WTC11 (cell line): ENCODE measurements around the gene NOP16. TPM values are rescaled to one million over a fixed set of nuclear protein-coding genes. Genes with fewer than 3 reads are reported as not detected.
A peak's percentile ranks its signal among the peaks of the same experiment; 100 is the strongest.
"Not testable (repeated sequence)": the region's sequence is repeated elsewhere in the genome, so short reads cannot be mapped to it uniquely, and the experiment has no call there.

ENCODE experiments used
- ATAC-seq: fragments of 200-7000 bp; cut with Tn5 transposase; 2 replicates; pipeline ENCODE4 v1.10.0; 2021; ENCODE audit warnings: mild to moderate bottlenecking, moderate library complexity
- CTCF ChIA-PET: fragments of 300-600 bp; sonication (Branson Sonifier 250); formaldehyde crosslinking; loops from one replicate; lab custom pipeline; 2021; ENCODE audit warnings: antibody characterized with exemption; lab: Charles Lee
- POLR2A ChIA-PET: fragments of 350-600 bp; sonication (Branson Sonifier 250); formaldehyde crosslinking; loops from one replicate; lab custom pipeline; 2021; ENCODE audit warnings: antibody characterized with exemption; lab: Charles Lee
- DNase-seq: peaks from one replicate; pipeline ENCODE4 v3.0.0; 2021; ENCODE audit warnings: low spot score
- H3K27ac Mint-ChIP-seq: 2 replicates; pipeline ENCODE4 v1.8.0; 2021; ENCODE audit warnings: mixed read lengths
- H3K27me3 Mint-ChIP-seq: 2 replicates; pipeline ENCODE4 v1.8.0; 2021; ENCODE audit warnings: low read depth, mild to moderate bottlenecking, moderate library complexity, mixed read lengths
- H3K36me3 Mint-ChIP-seq: 2 replicates; pipeline ENCODE4 v1.8.0; 2021; ENCODE audit warnings: mixed read lengths
- H3K4me1 Mint-ChIP-seq: 2 replicates; pipeline ENCODE4 v1.8.0; 2022; ENCODE audit warnings: mixed read lengths
- H3K4me3 Mint-ChIP-seq: 2 replicates; pipeline ENCODE4 v1.8.0; 2021; ENCODE audit warnings: mild to moderate bottlenecking, moderate library complexity, mixed read lengths
- H3K9me3 Mint-ChIP-seq: 2 replicates; pipeline ENCODE4 v1.8.0; 2021; ENCODE audit warnings: mixed read lengths
- E2F4 ChIP-seq: sonication (generic); formaldehyde crosslinking; IDR thresholded peaks from 2 replicates; pipeline ENCODE4 v1.8.1; 2022; ENCODE audit warnings: low read depth, mild to moderate bottlenecking, moderate library complexity, missing genetic modification reagents, borderline replicate concordance
- EMX1 ChIP-seq: fragments of 250-450 bp; sonication (Bioruptor Pico); IDR thresholded peaks from 2 replicates; pipeline ENCODE4 v1.8.0; 2021; ENCODE audit warnings: mild to moderate bottlenecking
- FOXJ3 ChIP-seq: sonication (generic); formaldehyde crosslinking; IDR thresholded peaks from 2 replicates; pipeline ENCODE4 v1.9.0; 2021; ENCODE audit warnings: missing genetic modification reagents, mild to moderate bottlenecking, borderline replicate concordance
- KAT7 ChIP-seq: sonication (generic); formaldehyde crosslinking; IDR thresholded peaks from 2 replicates; pipeline ENCODE4 v1.8.1; 2023; ENCODE audit warnings: missing genetic modification reagents, mild to moderate bottlenecking, borderline replicate concordance
- MLX ChIP-seq: sonication (generic); formaldehyde crosslinking; IDR thresholded peaks from 2 replicates; pipeline ENCODE4 v1.8.1; 2023; ENCODE audit warnings: mild to moderate bottlenecking, missing genetic modification reagents, moderate library complexity
- MXD4 ChIP-seq: fragments of 250-450 bp; sonication (Bioruptor Pico); IDR thresholded peaks from 2 replicates; pipeline ENCODE4 v1.8.0; 2021; ENCODE audit warnings: mild to moderate bottlenecking, moderate library complexity, borderline replicate concordance
- NFATC4 ChIP-seq: fragments of 250-450 bp; sonication (Bioruptor Pico); IDR thresholded peaks from 2 replicates; pipeline ENCODE4 v1.9.0; 2021; ENCODE audit warnings: mild to moderate bottlenecking
- NR1H2 ChIP-seq: sonication (generic); formaldehyde crosslinking; IDR thresholded peaks from 2 replicates; pipeline ENCODE4 v1.9.0; 2021; ENCODE audit warnings: mild to moderate bottlenecking, moderate library complexity, missing genetic modification reagents
- OVOL2 ChIP-seq: fragments of 250-450 bp; sonication (Bioruptor Pico); IDR thresholded peaks from 2 replicates; pipeline ENCODE4 v1.9.0; 2021; ENCODE audit warnings: mild to moderate bottlenecking, borderline replicate concordance
- RORB ChIP-seq: fragments of 250-450 bp; sonication (Bioruptor Pico); IDR thresholded peaks from 2 replicates; pipeline ENCODE4 v1.9.0; 2021; ENCODE audit warnings: mild to moderate bottlenecking
- ZNF138 ChIP-seq: sonication (generic); formaldehyde crosslinking; conservative IDR thresholded peaks from 2 replicates; pipeline ENCODE4 v1.8.1; 2022; ENCODE audit warnings: mild to moderate bottlenecking, moderate library complexity, missing genetic modification reagents
- ZNF416 ChIP-seq: fragments of 250-450 bp; sonication (Bioruptor Pico); IDR thresholded peaks from 2 replicates; pipeline ENCODE4 v1.9.0; 2021; ENCODE audit warnings: mild to moderate bottlenecking, inconsistent platforms
- total RNA-seq: library from RNA; stranded (reverse); gene quantifications from 3 replicates; pipeline ENCODE4 v1.2.3, GENCODE V29; 2021
- TF ChIP-seq, protein P1 (sequence below): sonication (generic); formaldehyde crosslinking; IDR thresholded peaks from 2 replicates; pipeline ENCODE4 v1.8.0; 2023; ENCODE audit warnings: missing genetic modification reagents, mild to moderate bottlenecking, borderline replicate concordance
- TF ChIP-seq, protein P2 (sequence below): sonication (generic); formaldehyde crosslinking; IDR thresholded peaks from 2 replicates; pipeline ENCODE4 v1.8.0; 2022; ENCODE audit warnings: missing genetic modification reagents
- TF ChIP-seq, protein P3 (sequence below): sonication (generic); formaldehyde crosslinking; IDR thresholded peaks from 2 replicates; pipeline ENCODE4 v1.8.0; 2022; ENCODE audit warnings: mild to moderate bottlenecking, missing genetic modification reagents
- TF ChIP-seq, protein P4 (sequence below): sonication (generic); formaldehyde crosslinking; IDR thresholded peaks from 2 replicates; pipeline ENCODE4 v1.8.1; 2022; ENCODE audit warnings: mild to moderate bottlenecking, moderate library complexity, missing genetic modification reagents

The NOP16 gene
- total RNA-seq, 1 experiment from 2014 or later = 57.7 TPM

- no peak overlapping the region for H3K4me3 Mint-ChIP-seq
- peaks cover 3% of the 10 kb centered on the region for H3K4me1 Mint-ChIP-seq
- no peaks in the 10 kb centered on the region for H3K9me3 Mint-ChIP-seq
- H3K27ac Mint-ChIP-seq = peak overlapping the region; percentile 54; the same call in 1 of the 2 replicates
- ChIA-PET POLR2A (no interaction called here), CTCF (interaction anchor here (1.0 kb wide), 1 partner anchor 37 kb away, joined by 5 read pairs; no protein-coding TSS in a partner anchor)
- H3K27me3 Mint-ChIP-seq = no peaks in the 10 kb centered on the region
- H3K36me3 Mint-ChIP-seq = no peaks in the 10 kb centered on the region
- TF ChIP-seq ZNF138 (CRISPR knock-in tag) = no peak
- no peak for TF ChIP-seq MXD4 (CRISPR knock-in tag)
- no peak for TF ChIP-seq NR1H2 (CRISPR knock-in tag)
- no peak for TF ChIP-seq EMX1 (CRISPR knock-in tag)
- no peak for TF ChIP-seq ZNF416 (CRISPR knock-in tag)
- DNase-seq = no peak
- peak; percentile 51 for ATAC-seq
Observed at GRCh38 chr5:176410486-176411180, 22.2 kb upstream of the NOP16 start.

DNA sequence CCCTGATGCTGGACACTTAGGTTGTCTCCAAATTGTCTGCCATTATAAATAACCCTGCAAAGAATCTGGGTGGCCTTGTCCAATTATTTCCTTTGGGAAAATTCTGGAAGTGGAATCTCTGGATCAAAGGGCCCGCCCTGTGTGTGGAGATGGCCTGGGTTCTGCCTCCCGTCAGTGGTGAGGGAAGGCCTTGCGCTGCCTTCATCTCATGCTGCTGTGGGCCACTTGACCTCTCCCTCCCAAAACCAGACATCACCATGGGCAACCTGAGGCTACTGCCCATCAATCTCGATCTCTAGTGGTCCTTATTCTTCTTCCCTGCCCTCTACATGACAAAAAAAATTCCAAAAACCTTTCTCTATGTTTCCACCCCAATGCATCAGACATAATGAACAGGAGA is 21.4 kb upstream of the NOP16 start:
- Mint-ChIP-seq H3K9me3 (no peaks in the 10 kb centered on the region), H3K4me3 (no peak overlapping the region), H3K27ac (no peak overlapping the region), H3K36me3 (no peaks in the 10 kb centered on the region), H3K27me3 (no peaks in the 10 kb centered on the region), H3K4me1 (peaks cover 3% of the 10 kb centered on the region)
- no peak for DNase-seq
- CTCF ChIA-PET = interaction anchor here (1.0 kb wide), 2 partner anchors 38 to 128 kb away, joined by 3 to 5 read pairs; partner anchors contain the start of gene RNF44
- no peak for ATAC-seq
- POLR2A ChIA-PET = no interaction called here
- no peak for TF ChIP-seq KAT7 (CRISPR knock-in tag)
- TF ChIP-seq, protein P1, sequence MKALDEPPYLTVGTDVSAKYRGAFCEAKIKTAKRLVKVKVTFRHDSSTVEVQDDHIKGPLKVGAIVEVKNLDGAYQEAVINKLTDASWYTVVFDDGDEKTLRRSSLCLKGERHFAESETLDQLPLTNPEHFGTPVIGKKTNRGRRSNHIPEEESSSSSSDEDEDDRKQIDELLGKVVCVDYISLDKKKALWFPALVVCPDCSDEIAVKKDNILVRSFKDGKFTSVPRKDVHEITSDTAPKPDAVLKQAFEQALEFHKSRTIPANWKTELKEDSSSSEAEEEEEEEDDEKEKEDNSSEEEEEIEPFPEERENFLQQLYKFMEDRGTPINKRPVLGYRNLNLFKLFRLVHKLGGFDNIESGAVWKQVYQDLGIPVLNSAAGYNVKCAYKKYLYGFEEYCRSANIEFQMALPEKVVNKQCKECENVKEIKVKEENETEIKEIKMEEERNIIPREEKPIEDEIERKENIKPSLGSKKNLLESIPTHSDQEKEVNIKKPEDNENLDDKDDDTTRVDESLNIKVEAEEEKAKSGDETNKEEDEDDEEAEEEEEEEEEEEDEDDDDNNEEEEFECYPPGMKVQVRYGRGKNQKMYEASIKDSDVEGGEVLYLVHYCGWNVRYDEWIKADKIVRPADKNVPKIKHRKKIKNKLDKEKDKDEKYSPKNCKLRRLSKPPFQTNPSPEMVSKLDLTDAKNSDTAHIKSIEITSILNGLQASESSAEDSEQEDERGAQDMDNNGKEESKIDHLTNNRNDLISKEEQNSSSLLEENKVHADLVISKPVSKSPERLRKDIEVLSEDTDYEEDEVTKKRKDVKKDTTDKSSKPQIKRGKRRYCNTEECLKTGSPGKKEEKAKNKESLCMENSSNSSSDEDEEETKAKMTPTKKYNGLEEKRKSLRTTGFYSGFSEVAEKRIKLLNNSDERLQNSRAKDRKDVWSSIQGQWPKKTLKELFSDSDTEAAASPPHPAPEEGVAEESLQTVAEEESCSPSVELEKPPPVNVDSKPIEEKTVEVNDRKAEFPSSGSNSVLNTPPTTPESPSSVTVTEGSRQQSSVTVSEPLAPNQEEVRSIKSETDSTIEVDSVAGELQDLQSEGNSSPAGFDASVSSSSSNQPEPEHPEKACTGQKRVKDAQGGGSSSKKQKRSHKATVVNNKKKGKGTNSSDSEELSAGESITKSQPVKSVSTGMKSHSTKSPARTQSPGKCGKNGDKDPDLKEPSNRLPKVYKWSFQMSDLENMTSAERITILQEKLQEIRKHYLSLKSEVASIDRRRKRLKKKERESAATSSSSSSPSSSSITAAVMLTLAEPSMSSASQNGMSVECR (CRISPR knock-in tag) = no peak
- TF ChIP-seq, protein P2, sequence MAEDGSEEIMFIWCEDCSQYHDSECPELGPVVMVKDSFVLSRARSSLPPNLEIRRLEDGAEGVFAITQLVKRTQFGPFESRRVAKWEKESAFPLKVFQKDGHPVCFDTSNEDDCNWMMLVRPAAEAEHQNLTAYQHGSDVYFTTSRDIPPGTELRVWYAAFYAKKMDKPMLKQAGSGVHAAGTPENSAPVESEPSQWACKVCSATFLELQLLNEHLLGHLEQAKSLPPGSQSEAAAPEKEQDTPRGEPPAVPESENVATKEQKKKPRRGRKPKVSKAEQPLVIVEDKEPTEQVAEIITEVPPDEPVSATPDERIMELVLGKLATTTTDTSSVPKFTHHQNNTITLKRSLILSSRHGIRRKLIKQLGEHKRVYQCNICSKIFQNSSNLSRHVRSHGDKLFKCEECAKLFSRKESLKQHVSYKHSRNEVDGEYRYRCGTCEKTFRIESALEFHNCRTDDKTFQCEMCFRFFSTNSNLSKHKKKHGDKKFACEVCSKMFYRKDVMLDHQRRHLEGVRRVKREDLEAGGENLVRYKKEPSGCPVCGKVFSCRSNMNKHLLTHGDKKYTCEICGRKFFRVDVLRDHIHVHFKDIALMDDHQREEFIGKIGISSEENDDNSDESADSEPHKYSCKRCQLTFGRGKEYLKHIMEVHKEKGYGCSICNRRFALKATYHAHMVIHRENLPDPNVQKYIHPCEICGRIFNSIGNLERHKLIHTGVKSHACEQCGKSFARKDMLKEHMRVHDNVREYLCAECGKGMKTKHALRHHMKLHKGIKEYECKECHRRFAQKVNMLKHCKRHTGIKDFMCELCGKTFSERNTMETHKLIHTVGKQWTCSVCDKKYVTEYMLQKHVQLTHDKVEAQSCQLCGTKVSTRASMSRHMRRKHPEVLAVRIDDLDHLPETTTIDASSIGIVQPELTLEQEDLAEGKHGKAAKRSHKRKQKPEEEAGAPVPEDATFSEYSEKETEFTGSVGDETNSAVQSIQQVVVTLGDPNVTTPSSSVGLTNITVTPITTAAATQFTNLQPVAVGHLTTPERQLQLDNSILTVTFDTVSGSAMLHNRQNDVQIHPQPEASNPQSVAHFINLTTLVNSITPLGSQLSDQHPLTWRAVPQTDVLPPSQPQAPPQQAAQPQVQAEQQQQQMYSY (CRISPR knock-in tag) = no peak
- TF ChIP-seq, protein P3, sequence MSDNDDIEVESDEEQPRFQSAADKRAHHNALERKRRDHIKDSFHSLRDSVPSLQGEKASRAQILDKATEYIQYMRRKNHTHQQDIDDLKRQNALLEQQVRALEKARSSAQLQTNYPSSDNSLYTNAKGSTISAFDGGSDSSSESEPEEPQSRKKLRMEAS = no peak
- TF ChIP-seq, all 79 proteins: peak for 0

DNA sequence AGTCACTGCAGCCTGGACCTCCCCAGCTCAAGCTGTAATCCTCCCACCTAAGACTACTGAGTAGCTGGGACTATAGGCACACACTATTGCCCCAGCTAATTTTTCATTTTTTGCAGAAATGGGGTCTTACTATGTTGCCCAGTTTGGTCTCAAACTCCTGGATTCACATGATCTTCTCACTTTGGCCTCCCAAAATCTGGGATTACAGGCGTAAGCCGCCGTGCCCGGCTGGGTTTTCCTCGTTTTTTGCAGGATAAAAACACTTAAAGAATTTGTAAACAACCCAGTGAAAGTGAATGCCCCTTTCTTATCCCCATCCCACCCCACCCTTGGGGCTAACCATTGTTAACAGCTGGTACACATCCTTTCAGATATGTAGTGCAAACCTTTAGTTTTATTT is 20.2 kb upstream of the NOP16 start:
- H3K4me1 Mint-ChIP-seq = peaks cover 3% of the 10 kb centered on the region
- ChIA-PET POLR2A (no interaction called here), CTCF (interaction anchor here (0.7 to 4.7 kb wide), 3 partner anchors 40 to 157 kb away, joined by 3 to 30 read pairs (median 7); partner anchors contain the start of genes FAF2 and RNF44)
- H3K27me3 Mint-ChIP-seq = no peaks in the 10 kb centered on the region
- H3K36me3 Mint-ChIP-seq = no peaks in the 10 kb centered on the region
- ATAC-seq (no peak), DNase-seq (no peak)
- no peak overlapping the region for H3K4me3 Mint-ChIP-seq
- H3K9me3 Mint-ChIP-seq = no peaks in the 10 kb centered on the region
- no peak overlapping the region for H3K27ac Mint-ChIP-seq
- TF ChIP-seq, protein P4, sequence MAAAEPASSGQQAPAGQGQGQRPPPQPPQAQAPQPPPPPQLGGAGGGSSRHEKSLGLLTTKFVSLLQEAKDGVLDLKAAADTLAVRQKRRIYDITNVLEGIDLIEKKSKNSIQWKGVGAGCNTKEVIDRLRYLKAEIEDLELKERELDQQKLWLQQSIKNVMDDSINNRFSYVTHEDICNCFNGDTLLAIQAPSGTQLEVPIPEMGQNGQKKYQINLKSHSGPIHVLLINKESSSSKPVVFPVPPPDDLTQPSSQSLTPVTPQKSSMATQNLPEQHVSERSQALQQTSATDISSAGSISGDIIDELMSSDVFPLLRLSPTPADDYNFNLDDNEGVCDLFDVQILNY (CRISPR knock-in tag) = no peak
- TF ChIP-seq MLX (CRISPR knock-in tag) (no peak), E2F4 (CRISPR knock-in tag) (no peak), OVOL2 (CRISPR knock-in tag) (no peak), FOXJ3 (CRISPR knock-in tag) (no peak), NFATC4 (CRISPR knock-in tag) (no peak), RORB (CRISPR knock-in tag) (no peak)

DNA sequence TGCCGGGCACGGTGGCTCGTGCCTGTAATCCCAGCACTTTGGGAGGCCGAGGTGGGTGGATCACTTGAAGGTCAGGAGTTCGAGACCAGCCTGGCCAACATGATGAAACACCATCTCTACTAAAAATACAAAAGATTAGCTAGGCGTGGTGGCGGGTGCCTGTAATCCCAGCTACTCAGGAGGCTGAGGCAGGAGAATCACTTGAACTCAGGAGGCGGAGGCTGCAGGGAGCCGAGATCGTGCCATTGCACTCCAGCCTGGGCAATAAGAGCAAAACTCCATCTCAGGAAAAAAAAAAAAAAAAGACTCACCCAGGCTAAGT is 19.8 kb upstream of the NOP16 start:
- H3K9me3 Mint-ChIP-seq, H3K27ac Mint-ChIP-seq, POLR2A ChIA-PET, H3K27me3 Mint-ChIP-seq, H3K36me3 Mint-ChIP-seq, H3K4me1 Mint-ChIP-seq, H3K4me3 Mint-ChIP-seq, ATAC-seq, DNase-seq: not testable (repeated sequence)
- CTCF ChIA-PET = interaction anchor here (4.7 kb wide), 1 partner anchor 40 kb away, joined by 30 read pairs; the partner anchor contains the start of gene FAF2
